ENCODE measurements around the gene REXO4.

REXO4 gene

GRCh38 chr9:133367221-133367620 is 50.6 kb downstream of the REXO4 start:
- Histone ChIP-seq H3K4me1 (ENCODE audit: control insufficient read depth, insufficient read depth, low read length) (no peaks in the 10 kb centered on the region), H3K27me3 (ENCODE audit: control insufficient read depth, insufficient read depth, low read length) (no peaks in the 10 kb centered on the region), H3K36me3 (ENCODE audit: control insufficient read depth, insufficient read depth, low read length) (peaks cover 91% of the 10 kb centered on the region), H3K27ac (ENCODE audit: low read depth, low read length) (no peak overlapping the region), H3K4me3 (ENCODE audit: low read depth, low read length) (no peak overlapping the region), H3K9ac (ENCODE audit: low read depth, low read length) (no peak overlapping the region), H3K9me3 (ENCODE audit: control insufficient read depth, insufficient read depth, low read length) (no peaks in the 10 kb centered on the region)

GRCh38 chr9:133366435-133366834 is 51.4 kb downstream of the REXO4 start:
- Histone ChIP-seq H3K9ac (ENCODE audit: low read depth, low read length) (no peak overlapping the region), H3K4me1 (ENCODE audit: control insufficient read depth, insufficient read depth, low read length) (no peaks in the 10 kb centered on the region), H3K9me3 (ENCODE audit: control insufficient read depth, insufficient read depth, low read length) (no peaks in the 10 kb centered on the region), H3K36me3 (ENCODE audit: control insufficient read depth, insufficient read depth, low read length) (peaks cover 92% of the 10 kb centered on the region), H3K27me3 (ENCODE audit: control insufficient read depth, insufficient read depth, low read length) (no peaks in the 10 kb centered on the region), H3K4me3 (ENCODE audit: low read depth, low read length) (no peak overlapping the region), H3K27ac (ENCODE audit: low read depth, low read length) (no peak overlapping the region)

- Histone ChIP-seq H3K27ac (ENCODE audit: low read depth, low read length) (no peak overlapping the region), H3K9me3 (ENCODE audit: control insufficient read depth, insufficient read depth, low read length) (no peaks in the 10 kb centered on the region), H3K36me3 (ENCODE audit: control insufficient read depth, insufficient read depth, low read length) (peaks cover 95% of the 10 kb centered on the region), H3K9ac (ENCODE audit: low read depth, low read length) (no peak overlapping the region), H3K27me3 (ENCODE audit: control insufficient read depth, insufficient read depth, low read length) (no peaks in the 10 kb centered on the region), H3K4me3 (ENCODE audit: low read depth, low read length) (no peak overlapping the region), H3K4me1 (ENCODE audit: control insufficient read depth, insufficient read depth, low read length) (peaks cover 2% of the 10 kb centered on the region; the same call in 1 of the 2 replicates)
Observed at GRCh38 chr9:133362359-133363044, 55.3 kb downstream of the REXO4 start.

- Histone ChIP-seq H3K27ac (ENCODE audit: low read depth, low read length) (no peak overlapping the region), H3K36me3 (ENCODE audit: control insufficient read depth, insufficient read depth, low read length) (peaks cover 87% of the 10 kb centered on the region), H3K4me1 (ENCODE audit: control insufficient read depth, insufficient read depth, low read length) (peaks cover 6% of the 10 kb centered on the region; the same call in 1 of the 2 replicates), H3K9ac (ENCODE audit: low read depth, low read length) (no peak overlapping the region), H3K4me3 (ENCODE audit: low read depth, low read length) (no peak overlapping the region), H3K27me3 (ENCODE audit: control insufficient read depth, insufficient read depth, low read length) (no peaks in the 10 kb centered on the region), H3K9me3 (ENCODE audit: control insufficient read depth, insufficient read depth, low read length) (no peaks in the 10 kb centered on the region)
Observed at GRCh38 chr9:133361507-133362092, 56.2 kb downstream of the REXO4 start.

- Histone ChIP-seq H3K9me3 (ENCODE audit: control insufficient read depth, insufficient read depth, low read length) (no peaks in the 10 kb centered on the region), H3K36me3 (ENCODE audit: control insufficient read depth, insufficient read depth, low read length) (peaks cover 78% of the 10 kb centered on the region), H3K4me1 (ENCODE audit: control insufficient read depth, insufficient read depth, low read length) (peaks cover 6% of the 10 kb centered on the region; the same call in 1 of the 2 replicates), H3K27me3 (ENCODE audit: control insufficient read depth, insufficient read depth, low read length) (no peaks in the 10 kb centered on the region), H3K4me3 (ENCODE audit: low read depth, low read length) (no peak overlapping the region), H3K9ac (ENCODE audit: low read depth, low read length) (no peak overlapping the region), H3K27ac (ENCODE audit: low read depth, low read length) (no peak overlapping the region)
Observed at GRCh38 chr9:133360400-133361393, 57.1 kb downstream of the REXO4 start.

GRCh38 chr9:133359399-133360175 is 58.2 kb downstream of the REXO4 start:
- Histone ChIP-seq H3K27ac (ENCODE audit: low read depth, low read length) (no peak overlapping the region), H3K4me1 (ENCODE audit: control insufficient read depth, insufficient read depth, low read length) (peaks cover 6% of the 10 kb centered on the region; the same call in 1 of the 2 replicates), H3K9ac (ENCODE audit: low read depth, low read length) (no peak overlapping the region), H3K27me3 (ENCODE audit: control insufficient read depth, insufficient read depth, low read length) (no peaks in the 10 kb centered on the region), H3K4me3 (ENCODE audit: low read depth, low read length) (no peak overlapping the region), H3K36me3 (ENCODE audit: control insufficient read depth, insufficient read depth, low read length) (peaks cover 69% of the 10 kb centered on the region), H3K9me3 (ENCODE audit: control insufficient read depth, insufficient read depth, low read length) (no peaks in the 10 kb centered on the region)

- H3K27ac ChIP-seq (ENCODE audit: low read depth, low read length) = no peak overlapping the region
- H3K36me3 ChIP-seq (ENCODE audit: control insufficient read depth, insufficient read depth, low read length) = peaks cover 70% of the 10 kb centered on the region
- H3K4me1 ChIP-seq (ENCODE audit: control insufficient read depth, insufficient read depth, low read length) = peaks cover 6% of the 10 kb centered on the region; the same call in 1 of the 2 replicates
- H3K9me3 ChIP-seq (ENCODE audit: control insufficient read depth, insufficient read depth, low read length) = no peaks in the 10 kb centered on the region
- no peaks in the 10 kb centered on the region for H3K27me3 ChIP-seq (ENCODE audit: control insufficient read depth, insufficient read depth, low read length)
- H3K9ac ChIP-seq (ENCODE audit: low read depth, low read length) = peak overlapping the region; percentile 3; the same call in 1 of the 2 replicates
- H3K4me3 ChIP-seq (ENCODE audit: low read depth, low read length) = peak overlapping the region; percentile 90; the same call in 1 of the 2 replicates
Observed at GRCh38 chr9:133357656-133358055, 60.2 kb downstream of the REXO4 start.

GRCh38 chr9:133356391-133357091 is 61.3 kb downstream of the REXO4 start, which contains the start of the genes SURF1 and SURF2:
Gene SURF1, minus strand, starts transcription at chr9:133356487. Its CDS starts 34 bp downstream, at chr9:133356453.
Gene SURF2, plus strand, starts transcription at chr9:133356550. Its CDS starts 43 bp downstream, at chr9:133356593.
- peaks cover 70% of the 10 kb centered on the region for H3K36me3 ChIP-seq (ENCODE audit: control insufficient read depth, insufficient read depth, low read length)
- peak within 1 kb of the TSS; percentile 61 for H3K27ac ChIP-seq (ENCODE audit: low read depth, low read length)
- no peaks in the 10 kb centered on the region for H3K9me3 ChIP-seq (ENCODE audit: control insufficient read depth, insufficient read depth, low read length)
- H3K4me1 ChIP-seq (ENCODE audit: control insufficient read depth, insufficient read depth, low read length) = peaks cover 6% of the 10 kb centered on the region; the same call in 1 of the 2 replicates
- H3K27me3 ChIP-seq (ENCODE audit: control insufficient read depth, insufficient read depth, low read length) = no peaks in the 10 kb centered on the region
- H3K4me3 ChIP-seq (ENCODE audit: low read depth, low read length) = peak within 1 kb of the TSS; percentile 90
- peak within 1 kb of the TSS; percentile 72 for H3K9ac ChIP-seq (ENCODE audit: low read depth, low read length)
